A673 (cell line): ENCODE measurements around the gene TRPM4. TPM values are rescaled to one million over a fixed set of nuclear protein-coding genes. Genes with fewer than 3 reads are reported as not detected.

Experiments used
- BruUV-seq: library from RNA; stranded (reverse); fragments of 400-500 nt; replicated peaks from 2 replicates; lab custom pipeline; 2021; lab: Mats Ljungman, UMichigan
- CTCF ChIA-PET: fragments of 300-600 bp; sonication (Branson Sonifier 250); formaldehyde crosslinking; loops from one replicate; lab custom pipeline; 2022; ENCODE audit warnings: antibody characterized with exemption; lab: Charles Lee
- POLR2A ChIA-PET: fragments of 300-600 bp; sonication (Branson Sonifier 250); formaldehyde crosslinking; loops from one replicate; lab custom pipeline; 2022; ENCODE audit warnings: antibody characterized with exemption; ENCODE audit not compliant: low non-redundant PET; lab: Charles Lee
- DNase-seq: peaks from one replicate; pipeline ENCODE4 v3.0.0-alpha.2; 2015; ENCODE audit warnings: low spot score
- H3K27ac ChIP-seq: fragments of 200-600 bp; sonication (generic); 2 replicates; pipeline ENCODE4 v1.5.1; 2016; ENCODE audit warnings: mixed run types, low read depth, mild to moderate bottlenecking, mixed read lengths, antibody characterized with exemption, low read length; ENCODE audit not compliant: poor library complexity, severe bottlenecking
- H3K27me3 ChIP-seq: fragments of 200-600 bp; sonication (generic); replicated peaks from 2 replicates; pipeline ENCODE4 v1.6.1; 2017; ENCODE audit warnings: mixed run types, low read depth, mild to moderate bottlenecking, mixed read lengths, antibody characterized with exemption, low read length; ENCODE audit not compliant: insufficient read depth, poor library complexity
- H3K36me3 ChIP-seq: fragments of 200-600 bp; sonication (generic); 2 replicates; pipeline ENCODE4 v1.6.1; 2016; ENCODE audit warnings: mixed run types, mild to moderate bottlenecking, mixed read lengths, antibody characterized with exemption, low read length; ENCODE audit not compliant: insufficient read depth, poor library complexity, severe bottlenecking
- H3K4me1 ChIP-seq: fragments of 200-600 bp; sonication (generic); 2 replicates; pipeline ENCODE4 v1.6.1; 2017; ENCODE audit warnings: mixed run types, mild to moderate bottlenecking, mixed read lengths, antibody characterized with exemption, low read length; ENCODE audit not compliant: insufficient read depth, poor library complexity, severe bottlenecking
- H3K4me3 ChIP-seq: fragments of 200-600 bp; sonication (generic); 2 replicates; pipeline ENCODE4 v1.5.1; 2016; ENCODE audit warnings: low read depth, mixed run types, mild to moderate bottlenecking, mixed read lengths, low read length; ENCODE audit not compliant: poor library complexity, severe bottlenecking
- H3K9me3 ChIP-seq: fragments of 200-600 bp; sonication (generic); 2 replicates; pipeline ENCODE4 v1.6.1; 2016; ENCODE audit warnings: mixed run types, low read depth, mild to moderate bottlenecking, mixed read lengths, antibody characterized with exemption, low read length; ENCODE audit not compliant: poor library complexity, severe bottlenecking
- EZH2 ChIP-seq: fragments of 200-600 bp; sonication (generic); IDR thresholded peaks from 2 replicates; pipeline ENCODE4 v1.6.1; 2017; ENCODE audit warnings: borderline replicate concordance, low read depth, mild to moderate bottlenecking, mixed read lengths, antibody characterized with exemption, low read length; ENCODE audit not compliant: poor library complexity, severe bottlenecking
- intact Hi-C: fragments of 100-400 bp; cut with micrococcal nuclease; formaldehyde crosslinking; loops from one replicate; pipeline ENCODE4 v1.10.0; 2022; ENCODE audit not compliant: unreplicated experiment
- total RNA-seq: library from RNA; stranded (reverse); gene quantifications from 2 replicates; pipeline ENCODE4 v1.2.3, GENCODE V29; 2021
- TF ChIP-seq, protein P1 (sequence below): fragments of 300-800, 200-600 bp; sonication (generic); conservative IDR thresholded peaks from 2 replicates; pipeline ENCODE4 v1.5.1; 2017; ENCODE audit warnings: low read depth, mild to moderate bottlenecking, antibody characterized with exemption, low read length, moderate library complexity, mixed read lengths

TRPM4 gene
- total RNA-seq, 1 experiment from 2014 or later = 107 TPM

DNA sequence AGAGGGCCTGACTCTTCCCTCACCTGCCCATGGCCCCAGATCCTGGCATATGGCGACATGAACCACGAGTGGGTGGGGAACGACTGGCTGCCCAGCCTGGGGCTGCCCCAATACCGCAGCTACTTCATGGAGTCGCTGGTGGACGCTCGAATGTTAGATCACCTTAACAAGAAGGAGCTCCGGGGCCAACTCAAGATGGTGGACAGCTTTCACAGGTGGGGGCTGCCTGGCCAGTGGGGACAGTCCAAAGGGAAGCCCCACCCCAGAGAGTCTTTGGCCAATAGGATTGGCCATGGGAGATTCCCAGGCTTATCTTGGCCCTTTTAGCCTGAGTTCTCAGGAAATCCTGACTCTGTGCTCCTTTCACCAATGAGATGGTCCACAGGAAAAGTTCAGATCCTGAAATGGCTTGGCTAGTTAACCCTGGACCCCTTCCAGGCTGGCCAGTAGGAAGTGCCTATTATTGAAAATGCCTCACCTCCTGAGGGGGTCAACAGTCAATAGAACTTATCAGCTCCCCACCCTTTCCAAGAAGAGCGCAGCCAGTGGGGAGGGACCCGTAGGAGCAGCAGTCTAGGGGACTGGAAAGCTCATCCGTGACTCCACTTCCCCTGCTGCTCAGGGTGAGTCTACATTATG lies 9.4 kb upstream of the TRPM4 start:
- Histone ChIP-seq H3K27me3 (no peaks in the 10 kb centered on the region), H3K9me3 (no peaks in the 10 kb centered on the region), H3K36me3 (no peaks in the 10 kb centered on the region), H3K4me3 (peak overlapping the region; percentile 76), H3K27ac (peak overlapping the region; percentile 96), H3K4me1 (peaks cover 31% of the 10 kb centered on the region)
- intact Hi-C loops = loop anchor here (5.0 kb wide), 1 partner anchor 59 kb away; no protein-coding TSS in a partner anchor
- TF ChIP-seq, protein P1, sequence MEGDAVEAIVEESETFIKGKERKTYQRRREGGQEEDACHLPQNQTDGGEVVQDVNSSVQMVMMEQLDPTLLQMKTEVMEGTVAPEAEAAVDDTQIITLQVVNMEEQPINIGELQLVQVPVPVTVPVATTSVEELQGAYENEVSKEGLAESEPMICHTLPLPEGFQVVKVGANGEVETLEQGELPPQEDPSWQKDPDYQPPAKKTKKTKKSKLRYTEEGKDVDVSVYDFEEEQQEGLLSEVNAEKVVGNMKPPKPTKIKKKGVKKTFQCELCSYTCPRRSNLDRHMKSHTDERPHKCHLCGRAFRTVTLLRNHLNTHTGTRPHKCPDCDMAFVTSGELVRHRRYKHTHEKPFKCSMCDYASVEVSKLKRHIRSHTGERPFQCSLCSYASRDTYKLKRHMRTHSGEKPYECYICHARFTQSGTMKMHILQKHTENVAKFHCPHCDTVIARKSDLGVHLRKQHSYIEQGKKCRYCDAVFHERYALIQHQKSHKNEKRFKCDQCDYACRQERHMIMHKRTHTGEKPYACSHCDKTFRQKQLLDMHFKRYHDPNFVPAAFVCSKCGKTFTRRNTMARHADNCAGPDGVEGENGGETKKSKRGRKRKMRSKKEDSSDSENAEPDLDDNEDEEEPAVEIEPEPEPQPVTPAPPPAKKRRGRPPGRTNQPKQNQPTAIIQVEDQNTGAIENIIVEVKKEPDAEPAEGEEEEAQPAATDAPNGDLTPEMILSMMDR = no peak
- no peak for TF ChIP-seq EZH2
- CTCF ChIA-PET = interaction anchor here (1.7 kb wide), 1 partner anchor 51 kb away, joined by 9 read pairs; no protein-coding TSS in a partner anchor
- DNase-seq = peak; percentile 4
- POLR2A ChIA-PET = no interaction called here
- TSS peak; percentile 42 for BruUV-seq

- no TSS peak for BruUV-seq
- POLR2A ChIA-PET = interaction anchor here (0.5 to 0.6 kb wide), 3 partner anchors 29 to 704 kb away, joined by 6 to 17 read pairs (median 7); no protein-coding TSS in a partner anchor
- no peak for TF ChIP-seq EZH2
- TF ChIP-seq, protein P1 = no peak
- intact Hi-C loops = loop anchor here (5.0 kb wide), 1 partner anchor 58 kb away; no protein-coding TSS in a partner anchor
- peak; percentile 99 for DNase-seq
- peak overlapping the region; percentile 96 for H3K27ac ChIP-seq
- CTCF ChIA-PET = interaction anchor here (1.0 to 1.7 kb wide), 2 partner anchors 50 to 51 kb away, joined by 7 to 9 read pairs; no protein-coding TSS in a partner anchor
- H3K27me3 ChIP-seq = no peaks in the 10 kb centered on the region
- H3K4me3 ChIP-seq = peak overlapping the region; percentile 76
- H3K9me3 ChIP-seq = no peaks in the 10 kb centered on the region
- H3K4me1 ChIP-seq = peaks cover 31% of the 10 kb centered on the region
- H3K36me3 ChIP-seq = no peaks in the 10 kb centered on the region
These were observed 8.6 kb upstream of the TRPM4 start for GRCh38 chr19:49148784-49149651.

DNA sequence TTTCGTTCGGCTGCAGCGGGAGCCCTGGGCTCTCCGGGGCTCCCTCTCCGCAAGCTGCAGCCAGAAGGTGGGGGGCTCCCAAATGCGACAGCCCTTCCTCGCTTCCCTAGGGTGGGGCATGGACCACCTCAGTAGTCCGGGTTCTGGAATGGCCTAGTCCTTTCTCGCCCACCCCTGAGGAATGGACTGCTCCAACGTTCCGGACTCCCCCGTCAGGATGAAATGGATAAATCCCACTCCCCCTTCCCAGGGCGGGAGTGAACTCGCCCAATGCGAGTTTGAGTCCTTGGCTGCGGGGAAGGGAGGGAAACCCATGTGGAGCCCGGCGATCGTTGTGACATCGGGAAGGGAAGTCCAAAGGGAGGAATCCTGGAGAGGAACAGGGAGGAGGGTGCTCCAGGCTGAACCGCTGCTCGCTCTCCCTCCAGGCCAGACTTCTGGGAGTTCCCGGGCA lies 7.9 kb upstream of the TRPM4 start:
- intact Hi-C loops = loop anchor here (5.0 kb wide), 1 partner anchor 58 kb away; no protein-coding TSS in a partner anchor
- POLR2A ChIA-PET = interaction anchor here (0.5 kb wide), 1 partner anchor 703 kb away, joined by 17 read pairs; no protein-coding TSS in a partner anchor
- no TSS peak for BruUV-seq
- CTCF ChIA-PET = interaction anchor here (1.0 to 1.7 kb wide), 2 partner anchors 49 to 52 kb away, joined by 7 to 9 read pairs; no protein-coding TSS in a partner anchor
- Histone ChIP-seq H3K36me3 (no peaks in the 10 kb centered on the region), H3K27ac (peak overlapping the region; percentile 96), H3K9me3 (no peaks in the 10 kb centered on the region), H3K27me3 (no peaks in the 10 kb centered on the region), H3K4me3 (peak overlapping the region; percentile 76), H3K4me1 (peaks cover 31% of the 10 kb centered on the region)
- TF ChIP-seq EZH2 = no peak
- TF ChIP-seq, protein P1 = no peak
- peak; percentile 96 for DNase-seq
